ELF-1 (cell line): ENCODE results near the gene CADM1.
"Not testable (repeated sequence)": the region's sequence is repeated elsewhere in the genome, so short reads cannot be mapped to it uniquely, and the experiment has no call there.

Experiments used
- DNase-seq: peaks from one replicate; pipeline ENCODE4 v3.0.0-alpha.2; 2016; ENCODE audit warnings: low read depth, low spot score

The CADM1 gene

GRCh38 chr11:115477410-115477809 is 26.8 kb downstream of the CADM1 start:
- no peak for DNase-seq

- no peak for DNase-seq
Measured at GRCh38 chr11:115476463-115477286, 27.5 kb downstream of the CADM1 start.

- no peak for DNase-seq
Measured at GRCh38 chr11:115475564-115475963, 28.7 kb downstream of the CADM1 start.

- not testable (repeated sequence) for DNase-seq
Measured at GRCh38 chr11:115474306-115474705, 29.9 kb downstream of the CADM1 start.

GRCh38 chr11:115473167-115473566 is 31.0 kb downstream of the CADM1 start:
- no peak for DNase-seq

- DNase-seq, result no peak
Measured at GRCh38 chr11:115471367-115471766, 32.8 kb downstream of the CADM1 start.

DNA sequence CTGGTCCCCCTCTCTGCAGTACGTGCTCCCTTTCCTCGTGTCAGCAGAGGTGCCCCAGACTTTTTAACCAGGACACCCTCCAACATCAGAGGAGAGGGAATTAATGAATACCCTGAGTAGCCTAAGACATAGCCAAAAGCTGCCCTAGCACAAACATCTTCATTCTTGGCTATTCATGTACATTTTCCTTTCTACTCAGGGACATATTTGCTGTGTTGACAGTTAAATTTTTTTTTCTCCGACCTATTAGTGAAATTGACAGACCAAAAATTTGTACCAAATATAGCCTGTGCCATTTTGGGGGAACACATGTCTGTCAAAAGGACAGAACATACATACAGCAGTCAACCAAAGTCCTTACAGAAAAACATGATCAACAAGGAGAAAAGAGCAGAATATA is 33.3 kb downstream of the CADM1 start:
- DNase-seq, result no peak

DNA sequence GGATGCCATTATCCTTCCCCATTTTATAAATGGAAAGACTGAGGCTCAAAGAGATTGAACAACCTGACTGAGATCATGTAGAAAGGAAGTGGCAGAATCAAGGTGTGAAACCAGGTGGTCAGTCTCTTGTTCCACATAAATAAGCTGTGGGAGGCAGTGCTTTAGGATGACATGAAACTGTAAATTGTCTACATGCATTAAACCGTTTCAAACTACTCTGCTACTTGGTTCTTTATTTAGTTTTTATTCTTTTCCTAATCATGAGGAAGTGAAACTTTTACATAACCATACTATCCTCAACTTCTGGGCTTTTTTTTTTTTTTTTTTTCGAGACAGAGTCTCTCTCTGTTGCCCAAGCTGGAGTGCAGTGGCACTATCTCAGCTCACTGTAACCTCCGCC is 34.9 kb downstream of the CADM1 start:
- no peak for DNase-seq

DNA sequence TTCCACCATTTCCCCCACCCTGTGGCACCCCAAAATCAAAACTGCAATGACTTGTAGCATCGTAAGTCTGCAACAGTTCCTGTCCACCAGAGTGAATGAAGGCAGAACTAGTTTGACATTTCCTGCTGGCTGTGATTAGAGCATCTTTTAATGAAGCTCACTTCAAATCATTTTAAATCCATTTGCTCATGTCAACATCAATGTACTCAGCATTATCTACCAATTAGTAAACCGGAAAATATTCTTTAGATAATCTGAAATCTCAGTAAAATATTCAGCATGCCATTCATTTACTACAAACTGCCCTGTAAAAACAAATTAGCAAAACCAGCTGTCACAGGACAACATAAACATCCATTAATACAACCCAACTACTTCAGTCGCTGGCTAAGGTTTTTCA is 38.1 kb downstream of the CADM1 start:
- DNase-seq, result no peak

DNA sequence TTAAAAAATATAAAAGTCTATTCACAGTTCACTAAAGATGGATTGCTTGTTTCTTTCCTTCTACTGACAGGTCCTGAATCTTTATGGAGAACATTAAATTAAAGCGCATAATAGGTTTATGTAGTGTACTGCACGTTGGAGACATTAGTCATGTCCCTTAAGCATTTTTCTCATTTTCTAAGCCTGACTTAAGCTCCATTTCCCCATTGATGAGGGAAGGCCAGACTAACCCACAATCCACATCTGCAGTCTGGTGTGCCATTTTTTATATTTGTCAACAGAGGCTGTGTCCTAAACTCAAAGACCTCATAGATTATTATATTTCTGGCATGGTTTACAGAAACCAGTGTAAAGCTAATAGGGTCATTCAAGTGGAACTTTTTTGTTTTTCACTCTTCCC is 39.9 kb downstream of the CADM1 start:
- no peak for DNase-seq

DNA sequence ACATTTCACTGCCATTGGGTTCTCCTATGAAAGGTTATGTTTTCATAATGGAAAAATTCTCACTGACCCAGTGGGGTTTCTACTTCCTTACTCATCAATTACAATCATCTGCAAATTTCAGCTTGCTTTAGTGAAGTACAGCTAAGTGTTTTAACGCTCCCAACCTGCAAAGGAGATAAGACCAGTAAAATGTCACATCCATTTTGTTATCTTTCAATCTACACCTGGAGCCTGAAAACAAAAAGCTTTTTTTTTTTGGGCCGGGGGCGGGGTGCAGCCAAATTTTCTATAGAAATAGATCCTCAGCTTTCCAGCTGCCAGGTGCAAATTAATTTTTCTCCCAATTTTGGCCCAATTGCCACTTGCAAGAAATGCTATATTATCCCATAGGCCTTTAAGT is 40.6 kb downstream of the CADM1 start:
- DNase-seq, result no peak

GRCh38 chr11:115462757-115463156 is 41.5 kb downstream of the CADM1 start:
- no peak for DNase-seq

GRCh38 chr11:115462004-115462541 is 42.1 kb downstream of the CADM1 start:
- no peak for DNase-seq

- DNase-seq, result no peak
Measured at GRCh38 chr11:115460512-115460911, 43.7 kb downstream of the CADM1 start.

GRCh38 chr11:115459563-115459962 is 44.7 kb downstream of the CADM1 start:
- DNase-seq, result no peak

GRCh38 chr11:115458877-115459276 is 45.3 kb downstream of the CADM1 start:
- DNase-seq, result no peak

DNA sequence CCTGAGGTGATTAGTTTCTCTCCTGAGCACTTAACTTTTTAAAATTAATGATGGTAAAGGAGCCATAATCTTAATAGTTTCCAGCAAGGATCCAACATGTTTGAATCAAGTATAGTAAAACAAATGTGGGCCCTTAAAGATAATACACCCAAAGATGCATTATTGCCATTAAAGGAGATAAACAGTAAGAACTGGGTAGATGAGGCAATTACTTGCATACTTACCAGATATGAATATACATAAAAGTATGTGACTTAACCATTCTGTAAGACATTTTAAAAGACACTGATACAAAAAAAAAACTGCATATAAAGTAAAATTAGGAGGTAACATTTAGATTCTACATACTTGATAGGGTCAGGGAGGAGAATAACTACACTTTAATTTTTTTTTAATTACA is 48.2 kb downstream of the CADM1 start:
- DNase-seq, result no peak

DNA sequence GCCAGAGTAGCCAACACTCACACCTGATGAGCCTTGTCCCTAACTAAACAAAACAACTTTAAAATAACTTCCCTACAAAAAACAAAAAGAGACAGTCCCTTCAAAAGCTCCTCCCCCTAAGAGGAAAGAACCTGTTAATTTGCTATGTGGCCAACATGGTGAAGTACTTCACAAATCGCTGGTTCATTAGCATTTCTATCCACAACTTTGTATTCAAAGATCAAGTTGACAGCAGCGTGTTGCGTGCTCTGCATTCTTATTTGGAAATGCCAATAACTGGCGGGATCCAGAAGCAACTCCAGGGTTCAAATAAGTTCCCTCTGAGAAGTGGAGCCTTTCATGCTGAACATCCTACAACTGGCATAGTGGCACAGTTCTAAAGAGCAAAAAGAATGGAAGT is 48.6 kb downstream of the CADM1 start:
- DNase-seq, result peak; percentile 8

GRCh38 chr11:115454525-115454924 is 49.7 kb downstream of the CADM1 start:
- DNase-seq, result no peak

DNA sequence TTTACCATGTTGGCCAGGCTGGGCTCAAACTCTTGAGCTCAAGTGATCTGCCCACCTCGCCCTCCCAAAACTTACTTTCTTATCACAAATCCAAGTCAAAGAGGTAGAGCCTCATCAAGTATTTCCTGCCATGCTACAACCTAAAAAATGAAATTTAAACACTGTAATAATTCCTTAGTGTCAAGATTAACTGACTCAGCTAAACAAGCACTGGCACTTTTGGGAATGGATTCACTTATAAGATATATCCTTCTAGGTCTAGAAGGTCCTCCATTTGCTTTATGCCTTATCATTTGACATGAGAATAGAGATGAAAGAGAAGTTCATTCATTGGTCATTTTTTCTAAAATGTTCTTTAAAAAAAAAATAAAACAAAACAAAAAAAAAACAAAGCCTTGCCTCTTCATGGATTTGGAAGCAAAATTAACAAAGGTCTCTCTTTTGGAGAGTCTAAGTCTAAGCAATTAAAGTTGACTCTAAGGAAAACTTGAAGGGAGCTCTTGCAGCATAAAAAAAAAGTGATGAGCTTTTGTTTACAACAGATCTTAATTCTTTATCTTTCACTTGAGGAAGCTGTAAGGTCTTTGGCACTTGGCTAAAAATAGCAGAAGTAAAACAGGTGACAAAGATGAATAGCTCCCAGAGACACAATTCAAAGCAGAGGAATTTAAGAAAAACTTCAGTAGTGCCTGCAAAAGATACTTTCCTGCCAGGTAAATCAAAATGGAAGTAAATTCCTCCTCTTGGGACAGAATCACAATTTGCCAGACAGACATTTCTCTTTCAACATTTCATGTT is 50.3 kb downstream of the CADM1 start:
- no peak for DNase-seq

DNA sequence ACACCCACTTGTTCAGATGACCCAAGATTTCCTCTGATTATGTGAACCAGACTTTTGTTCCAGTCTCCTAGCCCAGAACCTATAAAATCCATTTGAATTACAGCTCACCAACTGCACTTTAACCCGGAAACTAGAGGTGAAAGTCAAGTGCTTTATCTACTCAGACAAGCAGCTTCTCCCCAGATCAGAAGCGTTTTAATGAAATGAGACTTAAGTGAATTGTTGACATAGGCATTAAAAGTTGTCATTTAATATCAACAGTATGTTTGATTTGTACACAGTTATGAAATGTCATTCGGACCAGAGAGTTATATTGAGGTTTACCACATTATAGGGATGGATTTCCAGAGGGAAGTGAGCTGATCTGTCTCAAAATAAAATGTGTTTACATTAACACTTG is 52.0 kb downstream of the CADM1 start:
- DNase-seq, result no peak

DNA sequence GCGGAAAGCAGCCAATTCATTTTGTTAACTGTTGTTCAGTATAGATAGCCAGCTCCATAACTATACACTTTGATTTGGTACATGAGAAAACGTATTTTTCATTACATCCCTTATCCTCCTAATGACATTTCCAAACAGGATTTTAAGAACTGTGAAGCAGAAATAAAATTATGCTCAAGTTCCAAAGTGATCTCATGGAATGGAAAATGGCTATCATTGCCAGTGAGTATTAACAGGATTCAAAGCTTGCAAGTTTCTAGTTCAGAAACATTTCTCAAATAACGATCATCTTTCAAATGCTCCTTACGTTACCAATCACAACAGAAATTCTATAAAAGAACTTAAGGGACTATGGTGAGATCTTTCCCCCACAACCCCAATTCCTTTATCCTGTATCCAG is 53.7 kb downstream of the CADM1 start:
- DNase-seq, result no peak
